K562 (cell line): ENCODE measurements around the gene MRI1. TPM values are rescaled to one million over a fixed set of nuclear protein-coding genes. Genes with fewer than 3 reads are reported as not detected.

Experiments
- C11orf30 ChIP-seq: fragments of 450-650 bp; IDR thresholded peaks from 2 replicates; pipeline ENCODE4 v1.6.1; 2016; ENCODE audit warnings: low read depth, mild to moderate bottlenecking
- DMBX1 ChIP-seq: fragments of 250-450 bp; sonication (Bioruptor Pico); IDR thresholded peaks from 2 replicates; pipeline ENCODE4 v1.8.0; 2022; ENCODE audit warnings: inconsistent platforms, mild to moderate bottlenecking, moderate library complexity, borderline replicate concordance
- ILK ChIP-seq: fragments of 450-650 bp; IDR thresholded peaks from 2 replicates; pipeline ENCODE4 v1.6.1; 2016; ENCODE audit warnings: missing genetic modification characterization, low read depth, mild to moderate bottlenecking, missing compliant biosample characterization, moderate library complexity, borderline replicate concordance
- KAT7 ChIP-seq: sonication (generic); formaldehyde crosslinking; IDR thresholded peaks from 2 replicates; pipeline ENCODE4 v1.8.0; 2022; ENCODE audit warnings: missing genetic modification reagents, mild to moderate bottlenecking, borderline replicate concordance
- KDM2B ChIP-seq: fragments of 250-450 bp; sonication (Bioruptor Pico); IDR thresholded peaks from 2 replicates; pipeline ENCODE4 v1.8.0; 2021; ENCODE audit warnings: mild to moderate bottlenecking, moderate library complexity
- KDM4B ChIP-seq, 2 experiments: fragments of 450-650 bp in 1 of 2; sonication (generic) in 1 of 2; IDR thresholded peaks; 2 replicates each; pipeline ENCODE4 v1.6.1; 2016 to 2017; ENCODE audit warnings: borderline replicate concordance in 2 of 2, antibody characterized with exemption in 1 of 2, low read depth in 1 of 2, mild to moderate bottlenecking in 1 of 2
- MYNN ChIP-seq, 2 experiments: sonication (generic); formaldehyde crosslinking in 1 of 2; IDR thresholded peaks; 2 replicates each; pipeline versions ENCODE4 v1.5.0 to v1.6.1; 2016 to 2020; ENCODE audit warnings: antibody characterized with exemption in 1 of 2, missing genetic modification reagents in 1 of 2
- NR3C1 ChIP-seq: sonication (generic); formaldehyde crosslinking; IDR thresholded peaks from 2 replicates; pipeline ENCODE4 v1.8.1; 2022; ENCODE audit warnings: missing genetic modification reagents
- POLR2AphosphoS2 ChIP-seq: IDR thresholded peaks from 2 replicates; pipeline ENCODE4 v1.6.1; 2012; ENCODE audit warnings: low read length, improper control_type of control experiment
- ZEB2 ChIP-seq: fragments of 450-650 bp; IDR thresholded peaks from 2 replicates; pipeline ENCODE4 v1.6.1; 2016
- ZNF311 ChIP-seq: fragments of 250-450 bp; sonication (Bioruptor Pico); IDR thresholded peaks from 2 replicates; pipeline ENCODE4 v1.4.0; 2020; ENCODE audit warnings: mild to moderate bottlenecking, moderate library complexity
- ZNF717 ChIP-seq: fragments of 250-450 bp; sonication (Bioruptor Pico); IDR thresholded peaks from 2 replicates; pipeline ENCODE4 v1.5.0; 2021
- polyA plus RNA-seq, 8 experiments: library from polyadenylated mRNA; depleted of rRNA in 4 of 8; stranded (reverse) in 5 of 8; unstranded in 3 of 8; fragments of >200 nt; fragmentation: Nextera tagmentation in 2 of 8; fragmentation: Illumina TruSeq in 1 of 8; extraction: Ambion mirVana in 2 of 8; extraction: Trizol in 1 of 8; gene quantifications; 2 replicates each; pipeline versions ENCODE4 v1.2.1 to v1.2.3, GENCODE V29; 2011 to 2014; ENCODE audit warnings: inconsistent platforms in 1 of 8, missing spikeins in 1 of 8
- total RNA-seq, 7 experiments: library from RNA; depleted of rRNA in 6 of 7; stranded (reverse); fragments of >200 nt in 6 of 7; fragmentation: Illumina TruSeq in 2 of 7; extraction: Trizol in 2 of 7; gene quantifications; 2 replicates each; pipeline versions ENCODE4 v1.2.1 to v1.2.3, GENCODE V29; 2011 to 2021; ENCODE audit warnings: low replicate concordance in 1 of 7
- TF ChIP-seq, protein P1 (sequence below): fragments of 450-650 bp; IDR thresholded peaks from 2 replicates; pipeline ENCODE4 v1.6.1; 2017; ENCODE audit warnings: antibody characterized with exemption, mild to moderate bottlenecking
- TF ChIP-seq, protein P2 (sequence below): IDR thresholded peaks from 2 replicates; pipeline ENCODE4 v1.6.1; 2016; ENCODE audit warnings: missing genetic modification characterization, missing compliant biosample characterization
- TF ChIP-seq, protein P3 (sequence below): sonication (generic); formaldehyde crosslinking; IDR thresholded peaks from 2 replicates; pipeline ENCODE4 v1.8.1; 2023; ENCODE audit warnings: missing genetic modification reagents, mild to moderate bottlenecking, borderline replicate concordance

MRI1 gene
- total and polyA plus RNA-seq, 9 of the 15 experiments (the other 6 are each of a cell fraction or from before 2014, with no cell fraction given): 5.5 to 57.4 (median 28.2) TPM

DNA sequence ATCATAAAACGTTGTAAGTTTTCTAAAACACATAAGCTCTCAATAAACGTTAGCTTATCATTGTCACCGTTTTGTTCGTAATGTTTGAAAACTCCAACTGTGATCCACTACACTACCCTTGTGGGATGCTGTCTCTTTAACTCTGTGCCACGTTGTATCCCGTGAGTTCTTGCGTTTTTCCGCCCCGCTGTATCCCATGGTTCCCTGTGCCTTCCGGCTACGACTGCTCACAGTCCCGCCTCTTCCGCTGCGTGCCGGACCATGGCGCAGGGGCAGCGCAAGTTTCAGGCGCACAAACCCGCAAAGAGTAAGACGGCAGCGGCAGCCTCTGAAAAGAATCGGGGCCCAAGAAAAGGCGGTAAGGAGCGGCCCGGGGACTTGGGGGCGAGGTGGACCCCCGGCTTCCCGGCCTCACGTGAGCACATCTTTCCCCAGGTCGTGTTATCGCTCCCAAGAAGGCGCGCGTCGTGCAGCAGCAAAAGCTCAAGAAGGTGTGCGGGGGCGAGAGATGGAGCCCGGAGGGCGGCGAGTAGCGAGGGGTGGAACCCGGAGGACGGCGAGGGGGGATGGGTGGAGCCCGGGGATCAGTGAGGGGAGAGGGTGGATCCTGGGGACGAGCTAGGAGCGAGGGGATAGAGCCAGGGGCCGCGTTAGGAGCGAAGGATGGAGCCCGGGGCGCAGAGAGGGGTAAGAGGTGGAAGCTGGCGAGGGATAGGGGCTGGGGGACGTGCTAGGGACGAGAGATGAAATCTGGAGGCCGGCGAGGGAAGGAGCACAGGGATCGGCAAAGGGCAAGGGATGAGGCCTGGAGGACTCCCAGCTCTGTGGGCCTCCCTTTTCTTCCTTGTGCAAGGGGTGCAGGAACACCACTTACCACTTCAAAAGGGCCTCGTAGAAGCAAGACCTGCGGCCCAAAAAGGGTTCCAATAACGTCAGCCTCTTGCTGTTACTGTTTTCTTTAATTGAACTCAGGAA is 10.2 kb downstream of the MRI1 start, which contains the start of gene C19orf53 (continued):
- TF ChIP-seq, protein P1, sequence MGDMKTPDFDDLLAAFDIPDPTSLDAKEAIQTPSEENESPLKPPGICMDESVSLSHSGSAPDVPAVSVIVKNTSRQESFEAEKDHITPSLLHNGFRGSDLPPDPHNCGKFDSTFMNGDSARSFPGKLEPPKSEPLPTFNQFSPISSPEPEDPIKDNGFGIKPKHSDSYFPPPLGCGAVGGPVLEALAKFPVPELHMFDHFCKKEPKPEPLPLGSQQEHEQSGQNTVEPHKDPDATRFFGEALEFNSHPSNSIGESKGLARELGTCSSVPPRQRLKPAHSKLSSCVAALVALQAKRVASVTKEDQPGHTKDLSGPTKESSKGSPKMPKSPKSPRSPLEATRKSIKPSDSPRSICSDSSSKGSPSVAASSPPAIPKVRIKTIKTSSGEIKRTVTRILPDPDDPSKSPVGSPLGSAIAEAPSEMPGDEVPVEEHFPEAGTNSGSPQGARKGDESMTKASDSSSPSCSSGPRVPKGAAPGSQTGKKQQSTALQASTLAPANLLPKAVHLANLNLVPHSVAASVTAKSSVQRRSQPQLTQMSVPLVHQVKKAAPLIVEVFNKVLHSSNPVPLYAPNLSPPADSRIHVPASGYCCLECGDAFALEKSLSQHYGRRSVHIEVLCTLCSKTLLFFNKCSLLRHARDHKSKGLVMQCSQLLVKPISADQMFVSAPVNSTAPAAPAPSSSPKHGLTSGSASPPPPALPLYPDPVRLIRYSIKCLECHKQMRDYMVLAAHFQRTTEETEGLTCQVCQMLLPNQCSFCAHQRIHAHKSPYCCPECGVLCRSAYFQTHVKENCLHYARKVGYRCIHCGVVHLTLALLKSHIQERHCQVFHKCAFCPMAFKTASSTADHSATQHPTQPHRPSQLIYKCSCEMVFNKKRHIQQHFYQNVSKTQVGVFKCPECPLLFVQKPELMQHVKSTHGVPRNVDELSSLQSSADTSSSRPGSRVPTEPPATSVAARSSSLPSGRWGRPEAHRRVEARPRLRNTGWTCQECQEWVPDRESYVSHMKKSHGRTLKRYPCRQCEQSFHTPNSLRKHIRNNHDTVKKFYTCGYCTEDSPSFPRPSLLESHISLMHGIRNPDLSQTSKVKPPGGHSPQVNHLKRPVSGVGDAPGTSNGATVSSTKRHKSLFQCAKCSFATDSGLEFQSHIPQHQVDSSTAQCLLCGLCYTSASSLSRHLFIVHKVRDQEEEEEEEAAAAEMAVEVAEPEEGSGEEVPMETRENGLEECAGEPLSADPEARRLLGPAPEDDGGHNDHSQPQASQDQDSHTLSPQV: peak; percentile 77
- TF ChIP-seq, protein P2, sequence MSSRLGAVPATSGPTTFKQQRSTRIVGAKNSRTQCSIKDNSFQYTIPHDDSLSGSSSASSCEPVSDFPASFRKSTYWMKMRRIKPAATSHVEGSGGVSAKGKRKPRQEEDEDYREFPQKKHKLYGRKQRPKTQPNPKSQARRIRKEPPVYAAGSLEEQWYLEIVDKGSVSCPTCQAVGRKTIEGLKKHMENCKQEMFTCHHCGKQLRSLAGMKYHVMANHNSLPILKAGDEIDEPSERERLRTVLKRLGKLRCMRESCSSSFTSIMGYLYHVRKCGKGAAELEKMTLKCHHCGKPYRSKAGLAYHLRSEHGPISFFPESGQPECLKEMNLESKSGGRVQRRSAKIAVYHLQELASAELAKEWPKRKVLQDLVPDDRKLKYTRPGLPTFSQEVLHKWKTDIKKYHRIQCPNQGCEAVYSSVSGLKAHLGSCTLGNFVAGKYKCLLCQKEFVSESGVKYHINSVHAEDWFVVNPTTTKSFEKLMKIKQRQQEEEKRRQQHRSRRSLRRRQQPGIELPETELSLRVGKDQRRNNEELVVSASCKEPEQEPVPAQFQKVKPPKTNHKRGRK: no peak
- TF ChIP-seq MYNN (IDR thresholded peaks at IDR 0.05): 0 out of 2 replicates have a peak, but pooled peaks have one; percentile 18
- TF ChIP-seq MYNN (CRISPR knock-in tag; IDR thresholded peaks at IDR 0.05): no peak
- 0 out of 2 replicates have a peak, but pooled peaks have one; percentile 20 for TF ChIP-seq ZEB2
- no peak for TF ChIP-seq ZNF311
- peak; percentile 98 for TF ChIP-seq POLR2AphosphoS2
- no peak; the same call in 1 of the 2 replicates for TF ChIP-seq KAT7 (CRISPR knock-in tag)
- peak; percentile 67; the same call in 1 of the 2 replicates for TF ChIP-seq ZNF717 (CRISPR knock-in tag)
- TF ChIP-seq, protein P3, sequence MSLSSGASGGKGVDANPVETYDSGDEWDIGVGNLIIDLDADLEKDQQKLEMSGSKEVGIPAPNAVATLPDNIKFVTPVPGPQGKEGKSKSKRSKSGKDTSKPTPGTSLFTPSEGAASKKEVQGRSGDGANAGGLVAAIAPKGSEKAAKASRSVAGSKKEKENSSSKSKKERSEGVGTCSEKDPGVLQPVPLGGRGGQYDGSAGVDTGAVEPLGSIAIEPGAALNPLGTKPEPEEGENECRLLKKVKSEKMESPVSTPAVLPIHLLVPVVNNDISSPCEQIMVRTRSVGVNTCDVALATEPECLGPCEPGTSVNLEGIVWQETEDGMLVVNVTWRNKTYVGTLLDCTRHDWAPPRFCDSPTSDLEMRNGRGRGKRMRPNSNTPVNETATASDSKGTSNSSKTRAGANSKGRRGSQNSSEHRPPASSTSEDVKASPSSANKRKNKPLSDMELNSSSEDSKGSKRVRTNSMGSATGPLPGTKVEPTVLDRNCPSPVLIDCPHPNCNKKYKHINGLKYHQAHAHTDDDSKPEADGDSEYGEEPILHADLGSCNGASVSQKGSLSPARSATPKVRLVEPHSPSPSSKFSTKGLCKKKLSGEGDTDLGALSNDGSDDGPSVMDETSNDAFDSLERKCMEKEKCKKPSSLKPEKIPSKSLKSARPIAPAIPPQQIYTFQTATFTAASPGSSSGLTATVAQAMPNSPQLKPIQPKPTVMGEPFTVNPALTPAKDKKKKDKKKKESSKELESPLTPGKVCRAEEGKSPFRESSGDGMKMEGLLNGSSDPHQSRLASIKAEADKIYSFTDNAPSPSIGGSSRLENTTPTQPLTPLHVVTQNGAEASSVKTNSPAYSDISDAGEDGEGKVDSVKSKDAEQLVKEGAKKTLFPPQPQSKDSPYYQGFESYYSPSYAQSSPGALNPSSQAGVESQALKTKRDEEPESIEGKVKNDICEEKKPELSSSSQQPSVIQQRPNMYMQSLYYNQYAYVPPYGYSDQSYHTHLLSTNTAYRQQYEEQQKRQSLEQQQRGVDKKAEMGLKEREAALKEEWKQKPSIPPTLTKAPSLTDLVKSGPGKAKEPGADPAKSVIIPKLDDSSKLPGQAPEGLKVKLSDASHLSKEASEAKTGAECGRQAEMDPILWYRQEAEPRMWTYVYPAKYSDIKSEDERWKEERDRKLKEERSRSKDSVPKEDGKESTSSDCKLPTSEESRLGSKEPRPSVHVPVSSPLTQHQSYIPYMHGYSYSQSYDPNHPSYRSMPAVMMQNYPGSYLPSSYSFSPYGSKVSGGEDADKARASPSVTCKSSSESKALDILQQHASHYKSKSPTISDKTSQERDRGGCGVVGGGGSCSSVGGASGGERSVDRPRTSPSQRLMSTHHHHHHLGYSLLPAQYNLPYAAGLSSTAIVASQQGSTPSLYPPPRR: no peak
- 0 out of 2 replicates have a peak, but pooled peaks have one; percentile 47 for TF ChIP-seq KDM2B (CRISPR knock-in tag)
- no peak for TF ChIP-seq NR3C1 (CRISPR knock-in tag)
- TF ChIP-seq DMBX1: no peak; the same call in 1 of the 2 replicates
- TF ChIP-seq KDM4B (IDR thresholded peaks at IDR 0.05; ENCODE audit: borderline replicate concordance in 2 of 2, low read depth in 1 of 2): peak in 1 of 2 experiments; percentile 100; a peak in 2 of 4 replicates
- TF ChIP-seq ILK (tag): no peak
- TF ChIP-seq C11orf30: peak; percentile 94
